H9 (cell line): Measurements from ENCODE around the gene SYT11. TPM values are rescaled to one million over a fixed set of nuclear protein-coding genes. Genes with fewer than 3 reads are reported as not detected.
A peak's percentile ranks its signal among the peaks of the same experiment; 100 is the strongest.

Source experiments
- DNase-seq: peaks from one replicate; pipeline ENCODE4 v3.0.0-alpha.2; 2017
- H2AFZ ChIP-seq: one replicate; pipeline ENCODE4 v1.6.1; 2013; ENCODE audit warnings: mild to moderate bottlenecking, low read length, control low read depth, moderate library complexity
- H2AK5ac ChIP-seq: 2 replicates; pipeline ENCODE4 v1.6.1; 2013; ENCODE audit warnings: low read length, control low read depth, mixed read lengths; ENCODE audit not compliant: insufficient read length
- H2BK120ac ChIP-seq: one replicate; pipeline ENCODE4 v1.6.1; 2013; ENCODE audit warnings: low read depth, mild to moderate bottlenecking, low read length, control low read depth, inconsistent platforms; ENCODE audit not compliant: poor library complexity, severe bottlenecking
- H2BK12ac ChIP-seq: 2 replicates; pipeline ENCODE4 v1.6.1; 2013; ENCODE audit warnings: low read length, control low read depth, mixed read lengths, low read depth; ENCODE audit not compliant: insufficient read length
- H2BK15ac ChIP-seq: 2 replicates; pipeline ENCODE4 v1.6.1; 2013; ENCODE audit warnings: low read depth, low read length, control low read depth
- H2BK20ac ChIP-seq: one replicate; pipeline ENCODE4 v1.6.1; 2013; ENCODE audit warnings: low read depth, mild to moderate bottlenecking, low read length, control low read depth, inconsistent platforms; ENCODE audit not compliant: poor library complexity, severe bottlenecking
- H2BK5ac ChIP-seq: 2 replicates; pipeline ENCODE4 v1.6.1; 2013; ENCODE audit warnings: low read length, control low read depth, mixed read lengths; ENCODE audit not compliant: insufficient read length
- H3K14ac ChIP-seq: 2 replicates; pipeline ENCODE4 v1.6.1; 2013; ENCODE audit warnings: low read length, control low read depth; ENCODE audit not compliant: insufficient read depth
- H3K18ac ChIP-seq: 2 replicates; pipeline ENCODE4 v1.6.1; 2013; ENCODE audit warnings: low read depth, mild to moderate bottlenecking, mixed read lengths, low read length, control low read depth; ENCODE audit not compliant: insufficient read length
- H3K23ac ChIP-seq: 2 replicates; pipeline ENCODE4 v1.6.1; 2013; ENCODE audit warnings: low read length, control low read depth, mixed read lengths, low read depth; ENCODE audit not compliant: insufficient read length
- H3K23me2 ChIP-seq: 2 replicates; pipeline ENCODE4 v1.6.1; 2013; ENCODE audit warnings: low read depth, mild to moderate bottlenecking, mixed read lengths, low read length, control low read depth; ENCODE audit not compliant: insufficient read length, poor library complexity, severe bottlenecking
- H3K27ac ChIP-seq: 2 replicates; pipeline ENCODE4 v1.5.1; 2013; ENCODE audit warnings: low read length, control low read depth, mixed read lengths, low read depth; ENCODE audit not compliant: insufficient read length
- H3K27me3 ChIP-seq: 2 replicates; pipeline ENCODE4 v1.6.1; 2013; ENCODE audit warnings: low read length, control low read depth, inconsistent platforms; ENCODE audit not compliant: insufficient read depth
- H3K4ac ChIP-seq: 2 replicates; pipeline ENCODE4 v1.6.1; 2013; ENCODE audit warnings: low read depth, mild to moderate bottlenecking, control low read depth, inconsistent platforms, low read length, moderate library complexity
- H3K4me1 ChIP-seq: 2 replicates; pipeline ENCODE4 v1.6.1; 2013; ENCODE audit warnings: low read length, control low read depth, inconsistent platforms; ENCODE audit not compliant: insufficient read depth
- H3K4me2 ChIP-seq: 2 replicates; pipeline ENCODE4 v1.6.1; 2013; ENCODE audit warnings: low read length, control low read depth, mixed read lengths; ENCODE audit not compliant: insufficient read length, insufficient read depth
- H3K56ac ChIP-seq: 2 replicates; pipeline ENCODE4 v1.6.1; 2013; ENCODE audit warnings: low read depth, mild to moderate bottlenecking, mixed read lengths, low read length, control low read depth; ENCODE audit not compliant: insufficient read length
- H3K79me1 ChIP-seq: 2 replicates; pipeline ENCODE4 v1.6.1; 2013; ENCODE audit warnings: low read depth, mild to moderate bottlenecking, moderate library complexity, low read length, control low read depth, inconsistent platforms; ENCODE audit not compliant: insufficient read depth, poor library complexity, severe bottlenecking
- H3K79me2 ChIP-seq: 2 replicates; pipeline ENCODE4 v1.6.1; 2013; ENCODE audit warnings: low read length, control low read depth, inconsistent platforms; ENCODE audit not compliant: insufficient read depth
- H3K9ac ChIP-seq: 2 replicates; pipeline ENCODE4 v1.6.1; 2013; ENCODE audit warnings: low read length, control low read depth, mixed read lengths; ENCODE audit not compliant: insufficient read length; ENCODE audit errors: extremely low read depth
- H3K9me3 ChIP-seq: one replicate; pipeline ENCODE4 v1.6.1; 2013; ENCODE audit warnings: low read depth, low read length, inconsistent platforms; ENCODE audit not compliant: control insufficient read depth
- H3T11ph ChIP-seq: one replicate; pipeline ENCODE4 v1.6.1; 2013; ENCODE audit warnings: mild to moderate bottlenecking, low read length, control low read depth, inconsistent platforms
- H4K20me1 ChIP-seq: one replicate; pipeline ENCODE4 v1.6.1; 2013; ENCODE audit not compliant: control insufficient read depth, insufficient read length, insufficient read depth
- H4K5ac ChIP-seq: 2 replicates; pipeline ENCODE4 v1.6.1; 2013; ENCODE audit warnings: low read depth, mild to moderate bottlenecking, mixed read lengths, low read length, control low read depth; ENCODE audit not compliant: insufficient read length
- H4K8ac ChIP-seq: replicated peaks from 2 replicates; pipeline ENCODE4 v1.6.1; 2013; ENCODE audit warnings: low read length, control low read depth, mixed read lengths, low read depth; ENCODE audit not compliant: insufficient read length
- H4K91ac ChIP-seq: 2 replicates; pipeline ENCODE4 v1.6.1; 2013; ENCODE audit warnings: low read depth, mild to moderate bottlenecking, moderate library complexity, mixed read lengths, low read length, control low read depth; ENCODE audit not compliant: insufficient read length
- H3K27ac Mint-ChIP-seq, 3 experiments: 2 replicates in 2 of 3; 3 replicates in 1 of 3; pipeline ENCODE4 v1.8.0; 2020 to 2021; ENCODE audit warnings: mixed read lengths in 3 of 3, mild to moderate bottlenecking in 1 of 3, moderate library complexity in 1 of 3
- H3K27me3 Mint-ChIP-seq: 2 replicates; pipeline ENCODE4 v1.8.0; 2021; ENCODE audit warnings: low read depth, mild to moderate bottlenecking, moderate library complexity, mixed read lengths
- H3K36me3 Mint-ChIP-seq, 3 experiments: 2 replicates in 2 of 3; 3 replicates in 1 of 3; pipeline ENCODE4 v1.8.0; 2020 to 2021; ENCODE audit warnings: low read depth in 3 of 3, mixed read lengths in 3 of 3; ENCODE audit not compliant: insufficient read depth in 1 of 3
- H3K4me1 Mint-ChIP-seq, 2 experiments: 2 replicates each; pipeline ENCODE4 v1.8.0; 2020; ENCODE audit warnings: mixed read lengths in 2 of 2
- H3K4me3 Mint-ChIP-seq, 2 experiments: 2 replicates in 1 of 2; 3 replicates in 1 of 2; pipeline ENCODE4 v1.8.0; 2020 to 2021; ENCODE audit warnings: mild to moderate bottlenecking in 2 of 2, mixed read lengths in 2 of 2, moderate library complexity in 1 of 2
- H3K9me3 Mint-ChIP-seq, 2 experiments: 2 replicates in 1 of 2; 3 replicates in 1 of 2; pipeline ENCODE4 v1.8.0; 2020; ENCODE audit warnings: mild to moderate bottlenecking in 2 of 2, mixed read lengths in 2 of 2, moderate library complexity in 1 of 2
- WGBS: extraction: QIAGEN DNeasy Blood & Tissue Kit; methylation state at CpG from one replicate; pipeline ENCODE4 v1.1.7; 2013; ENCODE audit warnings: missing lambda C conversion rate, low lambda C conversion rate, mixed read lengths; ENCODE audit not compliant: insufficient read length; ENCODE audit errors: extremely low coverage; 5-methylcytosine and 5-hydroxymethylcytosine counted together
- total RNA-seq: library from RNA; stranded (reverse); gene quantifications from 2 replicates; pipeline ENCODE4 v1.2.1, GENCODE V29; 2021
- TF ChIP-seq, protein P1 (sequence below): fragments of 200-600 bp; sonication (generic); conservative IDR thresholded peaks from 3 replicates; pipeline ENCODE4 v1.8.0; 2021; ENCODE audit warnings: antibody characterized with exemption, mild to moderate bottlenecking

Gene SYT11
- total RNA-seq, 1 experiment from 2014 or later: 0.28 TPM

DNA sequence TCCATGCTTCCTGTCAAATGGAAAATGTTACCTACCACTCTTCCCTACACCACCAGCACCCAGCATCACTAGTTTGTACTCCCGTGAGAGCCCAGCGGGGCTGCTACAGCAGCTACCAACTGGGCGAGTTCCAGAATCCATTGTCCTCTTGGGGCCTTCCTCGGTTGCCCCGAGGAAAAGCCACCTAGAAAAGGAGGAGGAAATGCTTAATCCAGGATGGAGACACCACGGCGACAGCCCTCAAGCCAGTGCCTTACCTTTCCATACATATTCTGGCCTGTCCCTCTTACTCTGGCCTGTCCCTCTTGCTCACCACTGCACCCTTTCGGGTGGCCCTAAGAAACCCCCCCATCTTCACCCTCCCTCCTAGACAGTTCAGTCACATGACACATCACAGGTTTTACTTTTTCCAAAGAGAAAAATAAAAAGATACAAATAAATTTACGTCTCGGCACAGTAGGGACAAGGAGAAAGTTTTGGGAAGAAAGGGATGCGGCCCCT lies 51.3 kb downstream of the SYT11 start:
- H3K23me2 ChIP-seq: peaks cover 6% of the 10 kb centered on the region
- Mint-ChIP-seq H3K27me3 (no peaks in the 10 kb centered on the region), H3K4me1 (peaks cover 17% of the 10 kb centered on the region in 2 experiments), H3K36me3 (peaks cover 17 to 72% (median 63%) of the 10 kb centered on the region in 3 experiments; a peak in 6 of 7 replicates), H3K4me3 (peak overlapping the region; percentile 96 to 97), H3K27ac (peak overlapping the region; percentile 96 to 98 (median 96)), H3K9me3 (no peaks in the 10 kb centered on the region)
- no peak overlapping the region for H3T11ph ChIP-seq
- H4K20me1 ChIP-seq: no peaks in the 10 kb centered on the region
- H3K79me1 ChIP-seq: no peaks in the 10 kb centered on the region
- H2BK15ac ChIP-seq: no peak overlapping the region
- no peak overlapping the region for H2BK12ac ChIP-seq
- H3K56ac ChIP-seq: no peak overlapping the region
- no peak overlapping the region for H3K4ac ChIP-seq
- no peak overlapping the region for H2BK5ac ChIP-seq
- TF ChIP-seq, protein P1, sequence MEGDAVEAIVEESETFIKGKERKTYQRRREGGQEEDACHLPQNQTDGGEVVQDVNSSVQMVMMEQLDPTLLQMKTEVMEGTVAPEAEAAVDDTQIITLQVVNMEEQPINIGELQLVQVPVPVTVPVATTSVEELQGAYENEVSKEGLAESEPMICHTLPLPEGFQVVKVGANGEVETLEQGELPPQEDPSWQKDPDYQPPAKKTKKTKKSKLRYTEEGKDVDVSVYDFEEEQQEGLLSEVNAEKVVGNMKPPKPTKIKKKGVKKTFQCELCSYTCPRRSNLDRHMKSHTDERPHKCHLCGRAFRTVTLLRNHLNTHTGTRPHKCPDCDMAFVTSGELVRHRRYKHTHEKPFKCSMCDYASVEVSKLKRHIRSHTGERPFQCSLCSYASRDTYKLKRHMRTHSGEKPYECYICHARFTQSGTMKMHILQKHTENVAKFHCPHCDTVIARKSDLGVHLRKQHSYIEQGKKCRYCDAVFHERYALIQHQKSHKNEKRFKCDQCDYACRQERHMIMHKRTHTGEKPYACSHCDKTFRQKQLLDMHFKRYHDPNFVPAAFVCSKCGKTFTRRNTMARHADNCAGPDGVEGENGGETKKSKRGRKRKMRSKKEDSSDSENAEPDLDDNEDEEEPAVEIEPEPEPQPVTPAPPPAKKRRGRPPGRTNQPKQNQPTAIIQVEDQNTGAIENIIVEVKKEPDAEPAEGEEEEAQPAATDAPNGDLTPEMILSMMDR: peak; percentile 29; the same call in 1 of the 3 replicates
- H2AFZ ChIP-seq: no peak overlapping the region
- H3K9me3 ChIP-seq: no peaks in the 10 kb centered on the region
- no peak overlapping the region for H3K27ac ChIP-seq
- H2BK20ac ChIP-seq: no peak overlapping the region
- H2BK120ac ChIP-seq: no peak overlapping the region
- H3K9ac ChIP-seq: peak overlapping the region; percentile 17
- no peak overlapping the region for H2AK5ac ChIP-seq
- H3K4me2 ChIP-seq: peak overlapping the region; percentile 56
- no CpG with 5 or more reads among the region's 11 CpGs for WGBS
- H3K27me3 ChIP-seq: no peaks in the 10 kb centered on the region; the same call in 1 of the 2 replicates
- no peak overlapping the region for H4K5ac ChIP-seq
- no peak overlapping the region for H3K18ac ChIP-seq
- H3K14ac ChIP-seq: no peak overlapping the region
- no peak overlapping the region for H4K91ac ChIP-seq
- H3K4me1 ChIP-seq: no peaks in the 10 kb centered on the region
- H3K79me2 ChIP-seq: no peaks in the 10 kb centered on the region
- peak; percentile 44 for DNase-seq
- H4K8ac ChIP-seq: no peak overlapping the region
- no peak overlapping the region for H3K23ac ChIP-seq
